HG02642 (cell line): ENCODE measurements around the gene KRTAP23-1.

Experiments used
- ATAC-seq: cut with Tn5 transposase; IDR thresholded peaks from one replicate; pipeline ENCODE4 v1.9.1; 2021; ENCODE audit warnings: mild to moderate bottlenecking; ENCODE audit not compliant: unreplicated experiment, poor library complexity

The KRTAP23-1 gene

DNA sequence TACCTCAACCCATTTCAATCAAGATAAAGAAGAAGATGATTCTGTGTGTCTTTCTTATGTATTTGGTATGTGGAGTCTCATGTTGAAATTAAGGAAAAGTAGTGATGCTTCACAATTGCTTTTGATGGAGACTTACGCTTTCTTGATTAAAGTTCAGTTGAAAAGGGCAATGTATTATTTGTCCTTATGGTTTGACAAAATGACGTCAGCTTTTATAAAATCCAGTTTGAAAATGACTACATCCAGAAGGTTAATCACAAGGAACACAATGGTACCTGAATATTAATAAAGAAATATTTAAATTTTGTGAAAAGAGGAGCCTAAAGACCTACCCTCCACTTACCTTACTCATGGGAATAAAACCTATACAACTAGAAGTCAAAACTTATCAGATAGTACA is 32.7 kb downstream of the KRTAP23-1 start:
- ATAC-seq: no peak

DNA sequence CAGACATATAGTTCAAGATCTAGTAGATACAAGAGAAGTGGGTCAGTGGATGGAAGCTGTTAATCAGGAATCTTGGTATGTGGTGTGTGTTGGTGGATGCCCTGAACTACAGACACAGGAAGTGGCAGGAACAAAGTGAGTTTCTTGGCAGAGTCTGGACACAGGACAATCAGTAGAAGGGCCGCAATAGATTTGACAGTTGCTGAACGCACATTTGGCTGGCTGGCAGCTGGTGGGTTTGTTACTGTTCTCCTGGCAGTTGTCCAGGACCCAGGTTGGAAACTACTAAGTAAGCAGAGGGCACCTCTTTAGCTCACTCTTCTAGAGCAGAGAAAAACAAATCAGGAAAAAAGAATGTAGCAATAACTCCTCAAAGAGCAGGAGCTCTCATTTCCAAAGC is 41.5 kb downstream of the KRTAP23-1 start:
- no peak for ATAC-seq

DNA sequence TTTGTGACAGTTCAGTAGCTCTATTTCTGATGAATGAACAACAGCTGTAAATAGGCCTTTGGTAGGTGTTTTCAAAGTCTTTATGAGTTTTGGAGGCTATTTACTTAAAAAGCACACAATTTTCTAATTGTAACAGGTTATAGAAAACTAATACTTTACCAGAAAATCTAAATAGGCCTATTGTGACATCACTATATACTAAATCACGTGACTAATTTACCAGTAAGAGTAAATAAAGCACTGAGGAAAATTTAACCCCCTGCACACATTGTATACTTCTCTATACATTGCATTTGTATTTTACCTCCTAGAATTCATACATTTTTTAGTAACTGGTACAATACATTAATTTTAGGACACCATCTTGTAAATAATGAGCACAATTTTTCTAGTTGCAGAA is 43.3 kb downstream of the KRTAP23-1 start:
- no peak for ATAC-seq
